Ascending aorta (tissue), 2 donors: ENCODE results near the gene RAI14. TPM values are rescaled to one million over a fixed set of nuclear protein-coding genes. Genes with fewer than 3 reads are reported as not detected.

Source experiments
- DNase-seq, 2 donors: peaks; one replicate each; pipeline ENCODE4 v3.0.0-alpha.2; 2019; ENCODE audit warnings: low spot score in 2 of 2
- H3K27ac ChIP-seq, 2 donors: fragments of 200-600 bp; sonication (generic); one replicate each; pipeline ENCODE4 v1.5.1; 2016 to 2017; ENCODE audit warnings: mild to moderate bottlenecking in 1 of 2
- H3K27me3 ChIP-seq: fragments of 200-600 bp; sonication (generic); one replicate; pipeline ENCODE4 v1.5.1; 2017
- H3K36me3 ChIP-seq, 2 donors: fragments of 200-600 bp; sonication (generic); one replicate each; pipeline ENCODE4 v1.5.1; 2016
- H3K4me1 ChIP-seq, 2 donors: fragments of 200-600 bp; sonication (generic); one replicate each; pipeline ENCODE4 v1.5.1; 2016 to 2017; ENCODE audit warnings: mild to moderate bottlenecking in 1 of 2
- H3K4me3 ChIP-seq, 2 donors: fragments of 200-600 bp; sonication (generic); one replicate each; pipeline ENCODE4 v1.5.1; 2016 to 2017; ENCODE audit warnings: mild to moderate bottlenecking in 1 of 2
- H3K9me3 ChIP-seq, 2 donors: fragments of 200-600 bp; sonication (generic); one replicate each; pipeline ENCODE4 v1.5.1; 2016
- intact Hi-C: fragments of 100-400 bp; cut with DNase I; formaldehyde crosslinking; loops from one replicate; pipeline ENCODE4 v1.15.1; 2023
- total RNA-seq: library from RNA; depleted of rRNA; stranded (reverse); fragments of >200 nt; gene quantifications from one replicate; pipeline ENCODE4 v1.1.0, GENCODE V29; 2016
- TF ChIP-seq, protein P1 (sequence below), 3 experiments: fragments of 200-600 bp in 2 of 3; fragments of 450-650 bp in 1 of 3; sonication (generic) in 2 of 3; IDR thresholded peaks; one replicate each; pipeline ENCODE4 v1.5.1; 2016 to 2019; ENCODE audit warnings: antibody characterized with exemption in 3 of 3, mild to moderate bottlenecking in 1 of 3, moderate library complexity in 1 of 3

The RAI14 gene
- total RNA-seq, 1 donor from 2014 or later, result 134 TPM

DNA sequence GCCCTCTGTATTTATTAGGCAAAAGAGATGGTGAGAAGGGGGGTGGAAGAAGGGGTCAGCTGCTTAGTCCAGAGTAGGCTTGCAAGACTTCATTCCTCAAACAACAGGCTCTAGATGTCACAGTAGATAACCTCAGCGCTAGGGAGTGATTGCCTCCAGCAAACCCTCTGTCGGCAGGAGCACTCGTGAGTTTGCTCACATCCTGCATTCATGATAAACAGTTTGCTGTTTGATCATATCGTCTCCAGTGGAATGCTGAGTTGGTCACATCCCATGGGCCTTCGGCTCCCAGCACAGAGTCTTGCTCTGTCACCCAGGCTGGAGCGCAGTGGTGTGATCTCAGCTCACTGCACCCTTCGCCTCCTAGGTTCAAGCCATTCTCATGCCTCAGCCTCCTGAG, 186.4 kb downstream of the RAI14 start:
- DNase-seq, result no peak

DNA sequence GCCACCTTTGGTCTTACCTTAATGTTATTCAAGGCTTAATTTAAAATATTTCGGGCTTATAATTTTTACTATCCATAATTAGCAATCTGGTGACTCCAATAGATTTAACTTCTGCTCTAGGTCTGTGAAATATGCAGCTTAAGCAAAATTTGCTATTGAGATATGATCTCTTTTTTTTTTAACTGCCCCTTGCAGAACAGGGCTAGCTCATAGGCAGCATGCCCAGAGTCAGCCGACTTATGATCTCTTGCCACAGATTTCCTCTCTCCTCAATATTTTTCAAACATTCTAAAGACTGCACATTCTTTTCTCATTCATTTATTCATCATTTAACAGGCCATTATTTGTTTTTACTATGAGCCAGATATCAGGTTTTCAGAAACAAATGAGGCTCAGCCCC, 187.4 kb downstream of the RAI14 start:
- TF ChIP-seq, protein P1, sequence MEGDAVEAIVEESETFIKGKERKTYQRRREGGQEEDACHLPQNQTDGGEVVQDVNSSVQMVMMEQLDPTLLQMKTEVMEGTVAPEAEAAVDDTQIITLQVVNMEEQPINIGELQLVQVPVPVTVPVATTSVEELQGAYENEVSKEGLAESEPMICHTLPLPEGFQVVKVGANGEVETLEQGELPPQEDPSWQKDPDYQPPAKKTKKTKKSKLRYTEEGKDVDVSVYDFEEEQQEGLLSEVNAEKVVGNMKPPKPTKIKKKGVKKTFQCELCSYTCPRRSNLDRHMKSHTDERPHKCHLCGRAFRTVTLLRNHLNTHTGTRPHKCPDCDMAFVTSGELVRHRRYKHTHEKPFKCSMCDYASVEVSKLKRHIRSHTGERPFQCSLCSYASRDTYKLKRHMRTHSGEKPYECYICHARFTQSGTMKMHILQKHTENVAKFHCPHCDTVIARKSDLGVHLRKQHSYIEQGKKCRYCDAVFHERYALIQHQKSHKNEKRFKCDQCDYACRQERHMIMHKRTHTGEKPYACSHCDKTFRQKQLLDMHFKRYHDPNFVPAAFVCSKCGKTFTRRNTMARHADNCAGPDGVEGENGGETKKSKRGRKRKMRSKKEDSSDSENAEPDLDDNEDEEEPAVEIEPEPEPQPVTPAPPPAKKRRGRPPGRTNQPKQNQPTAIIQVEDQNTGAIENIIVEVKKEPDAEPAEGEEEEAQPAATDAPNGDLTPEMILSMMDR (IDR thresholded peaks at IDR 0.05), result no peak
- intact Hi-C loops, result no loop called here
- no peak for DNase-seq

More for the DNA sequence above, 186.4 kb downstream of the RAI14 start:
- no peak overlapping the region for H3K27ac ChIP-seq
- H3K36me3 ChIP-seq, result no peaks in the 10 kb centered on the region
- H3K4me1 ChIP-seq, result peaks cover 0 to 3% of the 10 kb centered on the region in 2 donors
- no peaks in the 10 kb centered on the region for H3K9me3 ChIP-seq
- H3K27me3 ChIP-seq, result no peaks in the 10 kb centered on the region
- H3K4me3 ChIP-seq, result no peak overlapping the region
- TF ChIP-seq, protein P1 (IDR thresholded peaks at IDR 0.05), result no peak
- intact Hi-C loops, result no loop called here

DNA sequence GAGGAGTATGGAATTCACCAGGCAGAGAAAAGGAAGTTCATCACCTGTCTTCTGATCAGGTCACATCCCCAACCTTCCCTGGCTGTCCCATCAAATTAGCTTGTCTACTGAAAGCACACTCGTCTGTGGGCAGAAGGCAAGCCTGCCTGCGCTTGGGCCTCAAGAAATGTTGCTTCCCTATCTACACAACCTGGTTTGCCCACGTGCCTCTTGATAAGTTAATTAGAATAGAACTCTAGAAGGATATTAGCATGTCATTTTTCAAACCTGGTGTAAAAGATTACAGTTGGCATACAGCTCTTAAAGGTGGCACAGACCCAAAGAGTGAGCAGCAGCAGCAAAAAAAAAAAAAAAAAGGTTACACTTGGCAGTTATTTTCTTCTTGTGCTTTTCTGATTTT, 188.0 kb downstream of the RAI14 start:
- H3K4me3 ChIP-seq, result no peak overlapping the region
- intact Hi-C loops, result no loop called here

More for the DNA sequence above, 187.4 kb downstream of the RAI14 start:
- Histone ChIP-seq H3K9me3 (no peaks in the 10 kb centered on the region), H3K4me1 (peaks cover 0 to 1% of the 10 kb centered on the region in 2 donors), H3K27ac (no peak overlapping the region), H3K4me3 (no peak overlapping the region), H3K27me3 (no peaks in the 10 kb centered on the region), H3K36me3 (no peaks in the 10 kb centered on the region)

DNA sequence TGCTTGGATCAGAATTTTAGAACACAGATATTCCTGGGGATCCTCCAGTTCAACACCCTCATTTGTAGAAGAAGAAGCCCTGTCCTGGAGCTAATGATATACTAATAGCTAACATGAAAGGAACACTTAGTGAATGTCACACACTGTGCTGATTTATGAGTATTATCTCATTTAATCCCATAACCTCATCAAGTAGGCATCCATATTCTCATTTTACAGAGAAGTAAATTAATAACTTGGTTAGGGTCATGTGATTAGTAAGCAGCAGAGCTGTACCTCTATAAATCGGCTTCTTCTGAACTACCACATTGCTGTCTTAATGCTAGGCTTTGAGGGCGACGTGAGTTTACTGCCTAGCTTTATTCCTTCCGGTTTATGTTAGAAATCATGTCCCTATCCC, 188.9 kb downstream of the RAI14 start:
- TF ChIP-seq, protein P1 (IDR thresholded peaks at IDR 0.05), result no peak
- H3K4me1 ChIP-seq, result no peaks in the 10 kb centered on the region
- H3K9me3 ChIP-seq, result no peaks in the 10 kb centered on the region
- intact Hi-C loops, result no loop called here
- no peaks in the 10 kb centered on the region for H3K36me3 ChIP-seq
- no peaks in the 10 kb centered on the region for H3K27me3 ChIP-seq
- H3K27ac ChIP-seq, result no peak overlapping the region
- DNase-seq, result no peak
- no peak overlapping the region for H3K4me3 ChIP-seq

More for the DNA sequence above, 188.0 kb downstream of the RAI14 start:
- no peaks in the 10 kb centered on the region for H3K27me3 ChIP-seq
- TF ChIP-seq, protein P1 (IDR thresholded peaks at IDR 0.05), result no peak
- no peak for DNase-seq
- H3K27ac ChIP-seq, result no peak overlapping the region
- H3K9me3 ChIP-seq, result no peaks in the 10 kb centered on the region
- no peaks in the 10 kb centered on the region for H3K36me3 ChIP-seq
- H3K4me1 ChIP-seq, result no peaks in the 10 kb centered on the region

DNA sequence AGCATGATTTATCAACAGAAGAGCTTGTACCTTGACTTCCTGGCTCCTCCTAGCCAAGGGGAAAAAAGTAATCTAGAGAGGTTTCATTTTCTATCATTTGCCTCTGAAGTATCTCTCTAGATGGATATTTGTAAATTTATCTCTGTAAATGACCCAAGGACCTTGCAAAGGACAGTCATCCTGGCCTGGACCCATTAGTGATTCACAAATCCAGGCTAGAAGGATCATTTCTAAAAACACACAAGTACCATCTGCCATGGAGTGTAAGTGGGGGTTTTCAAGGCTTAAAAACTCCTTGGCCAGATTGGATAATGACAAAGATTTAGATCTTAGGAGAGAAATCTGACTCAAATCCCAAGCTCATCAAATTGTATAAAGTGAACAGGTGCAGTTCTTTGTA, 190.9 kb downstream of the RAI14 start:
- no peaks in the 10 kb centered on the region for H3K9me3 ChIP-seq
- H3K36me3 ChIP-seq, result no peaks in the 10 kb centered on the region
- TF ChIP-seq, protein P1 (IDR thresholded peaks at IDR 0.05), result no peak
- intact Hi-C loops, result no loop called here
- H3K4me3 ChIP-seq, result no peak overlapping the region
- no peaks in the 10 kb centered on the region for H3K27me3 ChIP-seq
- H3K4me1 ChIP-seq, result no peaks in the 10 kb centered on the region
- H3K27ac ChIP-seq, result no peak overlapping the region
- DNase-seq, result no peak

DNA sequence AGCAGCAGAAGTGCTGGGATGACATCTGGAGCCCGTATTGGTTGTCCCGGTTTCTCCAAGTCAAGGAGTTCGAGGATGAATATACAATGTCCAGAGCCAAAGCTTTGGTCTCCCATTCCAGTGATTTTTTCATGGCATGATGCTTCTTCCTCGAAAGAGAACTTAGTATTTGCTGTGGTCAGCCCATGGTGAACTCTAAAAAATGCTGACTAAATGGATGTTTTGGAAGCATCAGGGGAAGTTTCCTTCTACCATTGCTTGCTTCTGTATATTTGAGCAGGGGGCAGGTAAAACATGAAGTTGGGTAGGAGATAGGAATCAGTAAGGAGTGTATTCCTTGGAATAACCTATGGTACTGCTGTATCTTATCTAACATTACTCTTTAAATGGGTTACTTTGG, 191.4 kb downstream of the RAI14 start:
- H3K4me3 ChIP-seq, result no peak overlapping the region
- H3K27me3 ChIP-seq, result no peaks in the 10 kb centered on the region
- H3K9me3 ChIP-seq, result no peaks in the 10 kb centered on the region
- no peaks in the 10 kb centered on the region for H3K36me3 ChIP-seq
- DNase-seq, result no peak
- intact Hi-C loops, result no loop called here
- TF ChIP-seq, protein P1 (IDR thresholded peaks at IDR 0.05), result no peak
- H3K4me1 ChIP-seq, result no peaks in the 10 kb centered on the region
- H3K27ac ChIP-seq, result no peak overlapping the region
